PFSK-1 (cell line): ENCODE measurements around the gene GRID1.

ENCODE experiments used
- FOXP2 ChIP-seq: optimal IDR thresholded peaks from 2 replicates; pipeline ENCODE3; 2011; ENCODE audit warnings: borderline replicate concordance, control low read depth, inconsistent platforms; ENCODE audit not compliant: insufficient read depth; ENCODE audit errors: extremely low read length, extremely low read depth
- POLR2AphosphoS5 ChIP-seq: IDR thresholded peaks from 2 replicates; pipeline ENCODE4 v1.6.1; 2012; ENCODE audit warnings: low read depth, mild to moderate bottlenecking, control low read depth, low read length, moderate library complexity
- SIN3A ChIP-seq: IDR thresholded peaks from 2 replicates; pipeline ENCODE4 v1.6.1; 2012; ENCODE audit warnings: mild to moderate bottlenecking, low read length, moderate library complexity, borderline replicate concordance; ENCODE audit not compliant: insufficient read depth
- TAF1 ChIP-seq: IDR thresholded peaks from 2 replicates; pipeline ENCODE4 v1.6.1; 2012; ENCODE audit warnings: low read length, control low read depth, borderline replicate concordance; ENCODE audit not compliant: insufficient read depth
- TF ChIP-seq, protein P1 (sequence below), 2 experiments: IDR thresholded peaks; 2 replicates each; pipeline versions ENCODE4 v1.6.1 to v1.8.0; 2011 to 2012; ENCODE audit warnings: low read depth in 2 of 2, low read length in 2 of 2, control low read depth in 1 of 2, inconsistent platforms in 1 of 2, mild to moderate bottlenecking in 1 of 2, moderate library complexity in 1 of 2; ENCODE audit not compliant: insufficient read depth in 1 of 2

GRCh38 chr10:86244297-86245014 lies 122.1 kb downstream of the GRID1 start:
- TF ChIP-seq SIN3A (no peak), POLR2AphosphoS5 (no peak), FOXP2 (no peak), TAF1 (no peak)
- TF ChIP-seq, protein P1, sequence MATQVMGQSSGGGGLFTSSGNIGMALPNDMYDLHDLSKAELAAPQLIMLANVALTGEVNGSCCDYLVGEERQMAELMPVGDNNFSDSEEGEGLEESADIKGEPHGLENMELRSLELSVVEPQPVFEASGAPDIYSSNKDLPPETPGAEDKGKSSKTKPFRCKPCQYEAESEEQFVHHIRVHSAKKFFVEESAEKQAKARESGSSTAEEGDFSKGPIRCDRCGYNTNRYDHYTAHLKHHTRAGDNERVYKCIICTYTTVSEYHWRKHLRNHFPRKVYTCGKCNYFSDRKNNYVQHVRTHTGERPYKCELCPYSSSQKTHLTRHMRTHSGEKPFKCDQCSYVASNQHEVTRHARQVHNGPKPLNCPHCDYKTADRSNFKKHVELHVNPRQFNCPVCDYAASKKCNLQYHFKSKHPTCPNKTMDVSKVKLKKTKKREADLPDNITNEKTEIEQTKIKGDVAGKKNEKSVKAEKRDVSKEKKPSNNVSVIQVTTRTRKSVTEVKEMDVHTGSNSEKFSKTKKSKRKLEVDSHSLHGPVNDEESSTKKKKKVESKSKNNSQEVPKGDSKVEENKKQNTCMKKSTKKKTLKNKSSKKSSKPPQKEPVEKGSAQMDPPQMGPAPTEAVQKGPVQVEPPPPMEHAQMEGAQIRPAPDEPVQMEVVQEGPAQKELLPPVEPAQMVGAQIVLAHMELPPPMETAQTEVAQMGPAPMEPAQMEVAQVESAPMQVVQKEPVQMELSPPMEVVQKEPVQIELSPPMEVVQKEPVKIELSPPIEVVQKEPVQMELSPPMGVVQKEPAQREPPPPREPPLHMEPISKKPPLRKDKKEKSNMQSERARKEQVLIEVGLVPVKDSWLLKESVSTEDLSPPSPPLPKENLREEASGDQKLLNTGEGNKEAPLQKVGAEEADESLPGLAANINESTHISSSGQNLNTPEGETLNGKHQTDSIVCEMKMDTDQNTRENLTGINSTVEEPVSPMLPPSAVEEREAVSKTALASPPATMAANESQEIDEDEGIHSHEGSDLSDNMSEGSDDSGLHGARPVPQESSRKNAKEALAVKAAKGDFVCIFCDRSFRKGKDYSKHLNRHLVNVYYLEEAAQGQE (IDR thresholded peaks at IDR 0.05; ENCODE audit: insufficient read depth in 1 of 2, low read depth in 2 of 2, low read length in 2 of 2) = no peak
